RWPE1 (cell line): ENCODE data around the gene MAPK13.

Source experiments
- CTCF ChIA-PET: fragments of 350-600 bp; sonication (Branson Sonifier 250); formaldehyde crosslinking; extraction: SDS; loops from one replicate; lab custom pipeline; 2021; lab: Yijun Ruan, JAX
- POLR2A ChIA-PET: fragments of 400-600 bp; formaldehyde crosslinking; extraction: SDS; loops from one replicate; lab custom pipeline; 2020; ENCODE audit warnings: antibody characterized with exemption; ENCODE audit not compliant: low non-redundant PET; lab: Yijun Ruan, JAX
- DNase-seq: peaks from one replicate; pipeline ENCODE4 v3.0.0; 2012; ENCODE audit warnings: low spot score
- H3K27ac ChIP-seq: fragments of 450-650 bp; 2 replicates; pipeline ENCODE4 v1.5.1; 2017
- TF ChIP-seq, protein P1 (sequence below): fragments of 450-650 bp; conservative IDR thresholded peaks from 2 replicates; pipeline ENCODE4 v1.5.1; 2017; ENCODE audit warnings: low read depth, mild to moderate bottlenecking

Gene MAPK13

DNA sequence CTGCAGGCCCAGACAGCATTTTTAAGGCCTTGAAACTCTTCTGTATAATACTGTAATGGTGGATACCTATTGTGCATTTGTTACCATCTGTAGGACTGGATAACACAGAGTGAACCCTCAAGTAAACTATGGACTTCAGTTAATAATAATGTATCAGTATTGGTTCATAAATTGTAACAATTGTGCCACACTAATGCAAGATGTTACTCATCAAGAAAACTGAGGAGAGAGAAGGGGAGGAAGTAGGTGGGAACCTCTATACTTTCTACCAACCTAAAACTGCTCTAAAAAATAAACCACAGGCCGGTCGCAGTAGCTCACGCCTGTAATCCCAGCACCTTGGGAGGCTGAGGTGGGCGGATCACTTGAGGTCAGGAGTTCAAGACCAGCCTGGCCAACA lies 10.8 kb downstream of the MAPK13 start:
- no peak for DNase-seq
- ChIA-PET CTCF (interaction anchor here (0.6 to 0.8 kb wide), 2 partner anchors 114 to 294 kb away, joined by 3 read pairs; no protein-coding TSS in a partner anchor), POLR2A (no interaction called here)
- H3K27ac ChIP-seq: no peak overlapping the region
- TF ChIP-seq, protein P1, sequence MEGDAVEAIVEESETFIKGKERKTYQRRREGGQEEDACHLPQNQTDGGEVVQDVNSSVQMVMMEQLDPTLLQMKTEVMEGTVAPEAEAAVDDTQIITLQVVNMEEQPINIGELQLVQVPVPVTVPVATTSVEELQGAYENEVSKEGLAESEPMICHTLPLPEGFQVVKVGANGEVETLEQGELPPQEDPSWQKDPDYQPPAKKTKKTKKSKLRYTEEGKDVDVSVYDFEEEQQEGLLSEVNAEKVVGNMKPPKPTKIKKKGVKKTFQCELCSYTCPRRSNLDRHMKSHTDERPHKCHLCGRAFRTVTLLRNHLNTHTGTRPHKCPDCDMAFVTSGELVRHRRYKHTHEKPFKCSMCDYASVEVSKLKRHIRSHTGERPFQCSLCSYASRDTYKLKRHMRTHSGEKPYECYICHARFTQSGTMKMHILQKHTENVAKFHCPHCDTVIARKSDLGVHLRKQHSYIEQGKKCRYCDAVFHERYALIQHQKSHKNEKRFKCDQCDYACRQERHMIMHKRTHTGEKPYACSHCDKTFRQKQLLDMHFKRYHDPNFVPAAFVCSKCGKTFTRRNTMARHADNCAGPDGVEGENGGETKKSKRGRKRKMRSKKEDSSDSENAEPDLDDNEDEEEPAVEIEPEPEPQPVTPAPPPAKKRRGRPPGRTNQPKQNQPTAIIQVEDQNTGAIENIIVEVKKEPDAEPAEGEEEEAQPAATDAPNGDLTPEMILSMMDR: no peak

- ChIA-PET POLR2A (interaction anchor here (0.6 kb wide), 1 partner anchor 22 kb away, joined by 8 read pairs; no protein-coding TSS in a partner anchor), CTCF (interaction anchor here (0.8 kb wide), 1 partner anchor 115 kb away, joined by 3 read pairs; no protein-coding TSS in a partner anchor)
- TF ChIP-seq, protein P1: no peak
- no peak overlapping the region for H3K27ac ChIP-seq
- no peak for DNase-seq
Observed at GRCh38 chr6:36141961-36142360, 11.6 kb downstream of the MAPK13 start.

GRCh38 chr6:36142971-36143838 lies 12.9 kb downstream of the MAPK13 start:
- TF ChIP-seq, protein P1: no peak
- DNase-seq: no peak
- ChIA-PET POLR2A (no interaction called here), CTCF (no interaction called here)
- H3K27ac ChIP-seq: no peak overlapping the region

- no peak overlapping the region for H3K27ac ChIP-seq
- ChIA-PET CTCF (interaction anchor here (0.6 kb wide), 1 partner anchor 37 kb away, joined by 12 read pairs; no protein-coding TSS in a partner anchor), POLR2A (no interaction called here)
- TF ChIP-seq, protein P1: no peak
- no peak for DNase-seq
Observed at GRCh38 chr6:36145495-36145894, 15.2 kb downstream of the MAPK13 start.

GRCh38 chr6:36147294-36147693 lies 17.0 kb downstream of the MAPK13 start:
- TF ChIP-seq, protein P1: no peak
- ChIA-PET POLR2A (no interaction called here), CTCF (no interaction called here)
- H3K27ac ChIP-seq: no peak overlapping the region
- no peak for DNase-seq

GRCh38 chr6:36149476-36149875 lies 19.2 kb downstream of the MAPK13 start:
- no peak for DNase-seq
- TF ChIP-seq, protein P1: no peak
- no peak overlapping the region for H3K27ac ChIP-seq
- CTCF ChIA-PET: no interaction called here
- POLR2A ChIA-PET: no interaction called here
